ENCODE measurements around the gene CEND1.

The CEND1 gene

GRCh38 chr11:794766-795633, 5.1 kb upstream of the CEND1 start:
- no peak for DNase-seq

DNA sequence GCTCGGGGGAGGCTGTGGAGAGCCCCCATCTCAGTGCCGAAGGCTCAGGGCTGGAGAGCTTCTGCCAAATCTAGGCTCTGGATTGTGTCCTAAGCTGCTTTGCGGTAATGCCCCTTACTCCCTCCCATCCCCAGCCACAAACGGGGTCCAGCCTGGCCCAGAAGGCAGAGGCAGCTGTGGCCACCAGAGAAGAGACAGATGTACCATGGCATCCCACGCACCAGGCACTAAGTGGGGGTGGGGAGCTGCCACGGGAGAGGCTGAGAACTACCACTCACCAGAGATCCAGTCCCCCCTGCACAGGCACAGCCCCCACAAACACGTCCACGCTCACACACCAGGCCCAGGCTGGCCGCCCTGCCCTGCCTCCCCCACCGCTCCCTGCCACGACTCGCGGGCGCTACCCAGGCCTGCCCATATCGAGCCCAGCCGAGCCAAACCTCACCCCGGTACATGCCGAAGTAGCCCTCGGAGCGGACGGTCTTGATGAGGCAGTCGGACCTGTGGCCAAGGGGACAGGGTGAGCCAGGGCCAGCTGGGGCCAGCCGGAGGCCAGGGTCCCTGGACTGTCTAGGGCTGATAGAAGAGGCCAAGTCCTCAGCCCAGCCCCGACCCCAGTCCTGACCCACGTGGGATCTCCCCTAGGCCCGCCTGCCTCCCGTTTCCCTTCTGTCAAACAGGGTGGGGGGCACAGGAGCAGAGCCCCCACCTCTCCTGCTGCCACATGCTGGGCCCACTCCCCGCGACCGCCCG, 4.3 kb upstream of the CEND1 start:
- no peak for DNase-seq

DNA sequence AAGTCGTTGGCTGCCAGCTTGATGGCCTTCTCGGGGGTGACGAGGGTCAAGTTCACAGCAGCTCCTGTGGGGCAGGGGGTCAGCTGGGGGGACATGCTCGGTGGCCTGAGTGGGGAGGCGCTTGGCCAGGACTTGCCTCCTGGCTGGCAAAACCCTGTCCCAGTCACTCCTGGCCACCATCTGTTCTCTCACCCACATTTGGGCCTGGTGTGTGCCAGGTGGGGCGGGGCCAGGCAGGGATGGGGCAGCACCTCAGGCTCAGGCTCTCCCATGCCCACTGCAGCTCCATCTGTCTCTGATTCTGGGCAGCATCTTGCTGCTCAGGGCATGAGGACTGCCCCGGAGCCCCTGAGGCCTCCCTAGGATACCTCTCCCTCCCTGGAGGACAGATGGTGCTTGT, 3.7 kb upstream of the CEND1 start:
- no peak for DNase-seq

- peak; percentile 7 for DNase-seq
Observed at GRCh38 chr11:792873-793272, 3.0 kb upstream of the CEND1 start.

GRCh38 chr11:792535-792821, 2.6 kb upstream of the CEND1 start:
- DNase-seq: no peak

- no peak for DNase-seq
Observed at GRCh38 chr11:791658-792534, 2.0 kb upstream of the CEND1 start.

DNA sequence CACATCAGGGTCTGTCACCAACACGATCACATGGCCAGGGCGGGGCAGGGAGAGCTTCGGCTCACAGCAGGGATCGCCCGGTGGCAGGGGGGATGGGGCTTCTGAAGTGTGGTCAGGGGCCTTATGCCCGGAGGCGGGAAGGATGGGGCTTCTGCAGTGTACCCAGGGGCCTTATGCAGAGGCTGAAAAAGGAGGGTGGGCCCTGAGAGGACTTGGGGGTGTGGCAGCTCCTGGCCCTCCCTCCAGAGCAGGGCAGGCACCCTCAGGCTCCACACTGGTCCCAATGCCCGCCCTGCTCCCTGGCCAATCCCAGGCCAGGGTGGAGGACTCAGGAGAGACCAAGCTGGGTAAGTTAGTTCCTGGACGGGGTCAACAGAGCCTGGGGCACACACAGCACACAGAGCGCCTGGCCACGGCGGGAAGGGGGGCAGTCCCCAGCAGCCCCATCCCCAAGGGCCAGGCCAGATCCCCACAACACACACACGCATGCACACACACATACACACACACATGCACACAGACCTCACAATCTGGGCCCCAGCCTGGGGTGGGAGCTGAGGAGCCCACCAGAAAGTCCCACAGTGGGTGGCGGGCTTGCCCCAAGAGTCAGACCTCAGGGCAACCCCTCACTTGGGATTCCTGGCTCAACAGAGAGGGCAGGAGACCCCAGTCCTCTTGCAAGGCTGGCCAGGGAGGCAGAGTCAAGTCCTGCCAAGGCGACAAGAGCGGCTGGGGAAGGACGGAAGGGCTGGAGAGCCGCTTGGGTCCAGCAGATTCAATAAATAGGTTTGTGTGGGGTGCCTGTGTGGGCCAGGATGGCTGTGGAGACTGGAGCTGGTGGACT, 1.1 kb upstream of the CEND1 start:
- DNase-seq: peak; percentile 17

DNA sequence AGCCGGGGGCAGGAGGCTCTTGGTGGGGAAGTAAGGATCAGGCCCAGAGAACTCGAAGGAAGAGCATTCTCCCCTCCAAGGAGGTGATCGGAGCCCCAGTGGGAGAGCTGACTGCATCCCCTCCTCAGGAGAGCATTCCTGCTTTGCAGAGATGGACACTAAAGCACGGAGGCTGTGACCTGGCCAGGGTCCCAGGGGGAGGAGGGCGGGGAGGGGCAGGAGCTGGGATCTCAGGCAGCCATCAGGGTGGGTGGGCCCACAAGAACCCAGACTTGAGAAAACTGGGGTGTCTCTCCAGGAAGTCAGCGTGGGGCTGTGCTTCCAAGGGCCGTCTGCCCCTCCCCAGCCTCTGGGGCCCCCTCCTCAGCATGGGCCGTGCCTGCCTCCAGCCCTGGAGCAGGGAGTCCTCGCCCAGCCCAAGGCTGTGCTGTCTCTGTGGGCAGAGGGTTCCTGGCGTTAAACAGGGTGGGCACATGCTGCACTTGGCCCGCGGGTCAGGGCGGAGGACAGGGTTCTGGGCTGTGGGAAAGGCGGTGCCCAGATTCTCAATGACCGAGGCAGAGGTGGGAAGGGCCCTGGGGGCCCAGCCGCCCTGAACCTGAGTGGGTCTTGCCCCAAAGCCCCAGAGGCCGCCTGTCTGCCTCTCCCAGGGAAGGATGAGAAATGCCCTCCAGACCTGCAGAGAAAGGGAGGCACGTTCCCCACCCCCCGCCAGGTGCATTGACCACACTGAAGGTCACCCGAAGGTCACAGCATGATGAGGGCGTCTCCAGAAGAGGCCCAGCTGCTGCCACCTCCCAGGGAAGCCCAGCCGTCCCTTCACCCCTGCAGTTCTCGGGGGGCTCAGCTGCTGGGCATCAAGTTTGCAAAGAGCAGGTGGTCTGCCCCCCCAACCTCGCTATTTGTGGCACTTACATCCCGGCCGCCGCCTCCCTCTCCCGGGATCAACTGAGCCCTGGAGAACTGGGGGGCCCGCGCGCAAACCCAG, 643 bp downstream of the CEND1 start:
- no peak for DNase-seq

DNA sequence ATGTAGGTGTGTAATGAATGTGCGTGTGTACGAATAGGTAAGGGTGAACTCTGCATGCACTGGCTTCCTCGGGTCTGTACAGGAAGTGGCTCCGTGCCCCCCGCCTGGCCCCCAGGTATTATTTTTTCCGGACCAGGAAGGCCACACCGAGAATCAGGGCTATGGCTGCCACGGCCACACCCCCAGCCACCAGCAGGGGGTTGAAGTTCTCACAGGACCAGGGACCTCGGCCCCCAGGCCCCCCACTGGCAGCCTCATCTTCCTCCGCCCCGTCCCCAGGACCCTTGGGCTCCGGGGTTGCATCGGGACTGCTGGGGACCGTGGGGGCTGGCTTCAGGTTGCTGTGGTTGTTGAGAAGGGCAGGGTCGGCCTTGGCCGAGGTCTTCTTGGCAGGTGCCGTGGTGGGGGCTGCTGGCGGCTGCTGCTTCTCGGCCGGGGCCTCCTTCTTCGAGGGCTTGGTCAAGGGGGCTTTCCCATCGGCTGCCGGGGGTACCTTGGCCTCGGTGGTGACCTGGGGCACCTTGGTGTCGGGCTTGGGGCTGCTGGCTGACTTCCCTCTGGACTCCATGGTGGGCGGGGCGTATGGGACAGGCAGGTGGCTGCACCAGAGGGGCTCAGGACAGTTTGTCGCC, 1.8 kb downstream of the CEND1 start:
- DNase-seq: no peak

- no peak for DNase-seq
Observed at GRCh38 chr11:787084-787675, 2.7 kb downstream of the CEND1 start.

DNA sequence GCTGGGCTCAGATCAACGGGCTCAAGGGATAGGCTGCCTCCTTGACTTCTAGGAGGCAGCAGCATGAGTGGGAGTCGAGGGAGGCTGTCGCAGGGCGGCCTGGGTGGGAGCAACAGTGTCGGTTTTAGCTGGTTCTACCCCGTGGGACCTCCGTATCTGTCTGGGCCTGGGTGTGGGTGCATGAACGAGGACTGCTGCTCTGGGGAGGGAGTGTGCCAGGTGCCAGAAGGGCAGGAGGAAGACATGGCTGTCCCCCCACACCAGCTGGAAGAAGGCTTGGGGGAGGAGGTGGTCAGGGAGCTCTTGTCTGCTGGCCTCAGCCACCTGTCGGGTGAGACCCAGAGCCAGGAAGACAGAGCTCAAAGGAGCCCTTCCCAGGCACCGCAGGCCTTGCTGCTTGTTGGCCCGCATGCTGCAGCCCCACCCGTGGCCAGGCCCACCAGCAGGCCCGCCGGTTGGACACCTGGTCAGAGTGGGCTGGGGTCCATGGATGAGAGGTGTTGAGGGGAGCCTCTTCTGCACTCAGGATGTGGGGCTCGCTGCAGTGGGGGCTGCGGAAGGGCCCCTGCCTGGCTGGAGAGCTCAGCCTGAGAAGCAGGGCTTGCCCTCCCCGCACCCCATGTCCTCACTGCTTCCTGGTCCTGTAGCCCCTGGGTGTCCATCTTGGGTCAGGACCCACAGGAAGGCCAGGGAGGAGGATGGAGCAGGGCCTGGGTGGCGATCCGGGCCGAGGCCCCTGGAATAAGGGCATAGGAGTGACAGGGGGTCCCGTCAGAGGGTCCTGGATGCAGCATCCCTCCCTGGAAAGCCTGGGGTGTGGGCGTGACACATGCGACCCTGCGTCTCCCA, 3.4 kb downstream of the CEND1 start:
- no peak for DNase-seq

- DNase-seq: peak; percentile 44
Observed at GRCh38 chr11:783581-784015, 6.3 kb downstream of the CEND1 start.

DNA sequence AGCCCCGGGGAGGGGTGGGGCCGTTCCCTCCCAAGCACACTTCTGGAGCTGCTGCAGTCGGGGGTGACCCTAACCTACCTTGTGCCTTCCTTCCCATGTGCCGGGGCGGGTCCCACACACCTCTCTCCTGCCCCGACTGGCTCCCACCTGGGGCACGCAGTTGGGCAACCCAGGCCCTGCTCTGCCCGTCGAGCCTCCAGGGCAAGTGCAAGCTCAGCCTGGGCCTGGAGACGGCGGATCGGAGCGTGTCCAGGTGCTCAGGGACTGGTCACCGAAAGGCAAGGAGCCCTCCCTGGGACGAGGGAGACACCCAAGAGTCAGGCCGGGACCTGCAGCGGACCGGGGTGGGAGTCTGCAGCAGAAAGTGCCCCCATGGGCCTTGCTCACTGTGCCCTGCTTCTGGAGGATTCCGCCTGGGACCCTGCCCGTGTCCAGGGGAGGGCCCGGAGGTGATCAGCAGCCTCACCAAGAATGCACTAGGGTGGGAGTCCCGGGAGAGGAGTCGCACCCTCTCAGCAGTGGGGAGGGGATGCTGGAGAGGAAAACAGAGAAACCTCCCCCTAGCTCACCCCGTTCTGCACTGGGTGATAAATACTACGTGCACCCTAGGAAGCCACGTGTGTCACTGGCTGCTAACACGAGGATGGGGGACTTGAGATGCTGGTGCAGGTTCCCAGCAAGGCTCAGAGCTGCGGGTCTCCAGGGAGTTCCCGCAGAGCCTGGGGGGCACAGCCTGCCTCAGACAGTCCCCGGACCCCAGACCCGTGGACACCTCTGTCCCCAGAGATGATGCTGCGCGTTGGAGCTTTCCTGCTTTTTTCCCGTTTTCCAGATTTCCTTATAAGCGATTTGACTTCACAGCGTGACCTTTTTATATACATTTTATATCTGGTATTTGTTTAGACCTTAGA, 7.4 kb downstream of the CEND1 start:
- DNase-seq: no peak

- DNase-seq: no peak
Observed at GRCh38 chr11:779955-780532, 9.8 kb downstream of the CEND1 start.

GRCh38 chr11:778976-779954, 10.6 kb downstream of the CEND1 start:
- DNase-seq: no peak
